HepG2 (cell line): ENCODE data around the gene DEDD2. TPM values are rescaled to one million over a fixed set of nuclear protein-coding genes. Genes with fewer than 3 reads are reported as not detected.

Source experiments
- ARID2 ChIP-seq: sonication (generic); formaldehyde crosslinking; IDR thresholded peaks from 2 replicates; pipeline ENCODE4 v1.8.1; 2022; ENCODE audit warnings: mild to moderate bottlenecking, missing genetic modification reagents, borderline replicate concordance
- ATF7 ChIP-seq, 2 experiments: fragments of 450-650 bp in 1 of 2; sonication (generic) in 1 of 2; formaldehyde crosslinking in 1 of 2; IDR thresholded peaks; 2 replicates each; pipeline versions ENCODE4 v1.4.0 to v1.6.1; 2016 to 2020; ENCODE audit warnings: antibody characterized with exemption in 1 of 2, mild to moderate bottlenecking in 1 of 2, missing genetic modification reagents in 1 of 2
- CREB1 ChIP-seq, 2 experiments: fragments of 450-650 bp in 1 of 2; IDR thresholded peaks; 2 replicates each; pipeline ENCODE4 v1.6.1; 2016 to 2017; ENCODE audit warnings: control low read depth in 1 of 2, mild to moderate bottlenecking in 1 of 2, missing compliant biosample characterization in 1 of 2, missing genetic modification characterization in 1 of 2
- ISL2 ChIP-seq: sonication (generic); formaldehyde crosslinking; IDR thresholded peaks from 2 replicates; pipeline ENCODE4 v1.5.0; 2020; ENCODE audit warnings: missing genetic modification reagents
- MATR3 ChIP-seq: sonication (generic); formaldehyde crosslinking; IDR thresholded peaks from 2 replicates; pipeline ENCODE4 v1.4.0; 2020; ENCODE audit warnings: missing genetic modification reagents
- NFATC3 ChIP-seq: sonication (generic); formaldehyde crosslinking; IDR thresholded peaks from 2 replicates; pipeline ENCODE4 v1.5.1; 2020; ENCODE audit warnings: mild to moderate bottlenecking, missing genetic modification reagents
- NFKB2 ChIP-seq: sonication (generic); formaldehyde crosslinking; IDR thresholded peaks from 2 replicates; pipeline ENCODE4 v1.4.0; 2020; ENCODE audit warnings: missing genetic modification reagents, borderline replicate concordance
- PLRG1 ChIP-seq: fragments of 450-650 bp; conservative IDR thresholded peaks from 2 replicates; pipeline ENCODE4 v1.6.1; 2016
- SALL1 ChIP-seq: sonication (generic); formaldehyde crosslinking; IDR thresholded peaks from 2 replicates; pipeline ENCODE4 v1.8.0; 2022; ENCODE audit warnings: mild to moderate bottlenecking, missing genetic modification reagents
- SATB2 ChIP-seq: sonication (generic); formaldehyde crosslinking; IDR thresholded peaks from 2 replicates; pipeline ENCODE4 v1.5.0; 2020; ENCODE audit warnings: missing genetic modification reagents
- TOPORS ChIP-seq: sonication (generic); formaldehyde crosslinking; IDR thresholded peaks from 2 replicates; pipeline ENCODE4 v1.8.0; 2023; ENCODE audit warnings: mild to moderate bottlenecking, missing genetic modification reagents
- ZNF570 ChIP-seq: sonication (generic); formaldehyde crosslinking; IDR thresholded peaks from 2 replicates; pipeline ENCODE4 v1.4.0; 2020; ENCODE audit warnings: mild to moderate bottlenecking, missing genetic modification reagents, borderline replicate concordance
- polyA plus RNA-seq, 8 experiments: library from polyadenylated mRNA; depleted of rRNA in 3 of 8; stranded (reverse) in 7 of 8; unstranded in 1 of 8; fragments of >200 nt; fragmentation: Illumina TruSeq in 4 of 8; extraction: Trizol in 4 of 8; gene quantifications; 2 replicates each; pipeline versions ENCODE4 v1.2.1 to v1.2.3, GENCODE V29; 2011 to 2016; ENCODE audit warnings: low read depth in 4 of 8, missing spikeins in 1 of 8, mixed read lengths in 1 of 8; ENCODE audit not compliant: insufficient read depth in 1 of 8
- total RNA-seq, 5 experiments: library from RNA; depleted of rRNA; stranded (reverse); fragments of >200 nt; fragmentation: Illumina TruSeq; extraction: Trizol; gene quantifications; 2 replicates each; pipeline ENCODE4 v1.2.3, GENCODE V29; 2016; ENCODE audit warnings: low read depth in 1 of 5
- TF ChIP-seq, protein P1 (sequence below): conservative IDR thresholded peaks from 2 replicates; pipeline ENCODE4 v1.6.1; 2018; ENCODE audit warnings: missing genetic modification reagents
- TF ChIP-seq, protein P2 (sequence below): sonication (generic); formaldehyde crosslinking; IDR thresholded peaks from 2 replicates; pipeline ENCODE4 v1.4.0; 2020; ENCODE audit warnings: missing genetic modification reagents, mild to moderate bottlenecking, borderline replicate concordance
- TF ChIP-seq, protein P3 (sequence below): sonication (generic); formaldehyde crosslinking; IDR thresholded peaks from 2 replicates; pipeline ENCODE4 v1.5.0; 2020; ENCODE audit warnings: mild to moderate bottlenecking, missing genetic modification reagents
- TF ChIP-seq, protein P4 (sequence below): sonication (generic); formaldehyde crosslinking; IDR thresholded peaks from 2 replicates; pipeline ENCODE4 v1.9.0; 2022; ENCODE audit warnings: missing genetic modification reagents, mild to moderate bottlenecking, borderline replicate concordance
- TF ChIP-seq, protein P5 (sequence below): sonication (generic); formaldehyde crosslinking; IDR thresholded peaks from 2 replicates; pipeline ENCODE4 v1.5.0; 2020; ENCODE audit warnings: mild to moderate bottlenecking, missing genetic modification reagents

The DEDD2 gene
- total and polyA plus RNA-seq, 2 of the 13 experiments (the other 11 are each of a cell fraction or from before 2014, with no cell fraction given), result 19.2 to 24.7 TPM

DNA sequence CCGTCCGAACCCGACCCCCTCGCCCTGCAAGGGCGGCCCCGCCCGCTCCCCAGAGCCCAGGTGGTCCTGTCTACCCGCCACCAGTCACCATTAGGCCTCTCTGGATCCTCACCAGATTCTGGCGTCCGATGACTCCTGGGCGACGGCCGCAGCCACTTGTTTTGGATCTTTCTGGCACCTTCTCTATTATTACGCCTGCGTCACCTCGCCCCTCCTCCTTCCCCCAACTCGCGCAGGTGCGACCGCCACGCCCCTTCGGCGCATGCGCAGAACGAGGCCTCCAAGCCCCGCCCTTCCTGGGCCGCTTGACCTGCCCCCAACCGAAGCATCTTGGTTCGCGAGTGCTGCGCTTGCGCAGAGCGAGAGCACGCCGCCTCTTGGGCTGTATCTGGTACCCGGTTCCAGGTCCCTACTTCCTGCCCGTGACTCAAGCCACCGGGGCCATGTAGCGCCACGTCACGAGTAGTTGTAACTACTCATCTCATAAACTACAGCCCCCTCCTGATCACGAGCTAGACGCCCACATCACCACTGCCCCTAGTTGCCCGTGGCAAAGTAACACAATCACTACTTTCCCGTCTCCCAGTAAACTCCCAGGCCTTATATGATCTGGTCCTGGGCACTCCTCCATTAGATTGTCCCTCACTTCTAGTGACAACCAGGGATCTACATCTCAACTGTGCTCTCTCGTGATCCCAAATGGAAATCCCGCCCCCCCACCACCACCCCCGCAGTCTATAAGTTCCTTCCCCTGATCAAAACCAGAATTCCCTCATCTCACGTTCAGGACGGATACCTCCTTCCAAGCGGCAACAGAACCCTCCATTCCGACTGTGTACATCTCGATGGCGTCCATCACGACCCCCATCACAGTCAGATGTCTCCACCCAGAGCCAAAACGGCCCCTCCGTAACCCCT, at the start of gene DEDD2 (continued):
- TF ChIP-seq, protein P1, sequence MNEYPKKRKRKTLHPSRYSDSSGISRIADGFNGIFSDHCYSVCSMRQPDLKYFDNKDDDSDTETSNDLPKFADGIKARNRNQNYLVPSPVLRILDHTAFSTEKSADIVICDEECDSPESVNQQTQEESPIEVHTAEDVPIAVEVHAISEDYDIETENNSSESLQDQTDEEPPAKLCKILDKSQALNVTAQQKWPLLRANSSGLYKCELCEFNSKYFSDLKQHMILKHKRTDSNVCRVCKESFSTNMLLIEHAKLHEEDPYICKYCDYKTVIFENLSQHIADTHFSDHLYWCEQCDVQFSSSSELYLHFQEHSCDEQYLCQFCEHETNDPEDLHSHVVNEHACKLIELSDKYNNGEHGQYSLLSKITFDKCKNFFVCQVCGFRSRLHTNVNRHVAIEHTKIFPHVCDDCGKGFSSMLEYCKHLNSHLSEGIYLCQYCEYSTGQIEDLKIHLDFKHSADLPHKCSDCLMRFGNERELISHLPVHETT (CRISPR knock-in tag), result no peak
- no peak for TF ChIP-seq ATF7 (IDR thresholded peaks at IDR 0.05)
- TF ChIP-seq ATF7 (CRISPR knock-in tag; IDR thresholded peaks at IDR 0.05), result no peak
- TF ChIP-seq CREB1 (IDR thresholded peaks at IDR 0.05), result peak; percentile 90
- peak; percentile 76; the same call in 1 of the 2 replicates for TF ChIP-seq CREB1 (CRISPR knock-in tag; IDR thresholded peaks at IDR 0.05)
- TF ChIP-seq, protein P2, sequence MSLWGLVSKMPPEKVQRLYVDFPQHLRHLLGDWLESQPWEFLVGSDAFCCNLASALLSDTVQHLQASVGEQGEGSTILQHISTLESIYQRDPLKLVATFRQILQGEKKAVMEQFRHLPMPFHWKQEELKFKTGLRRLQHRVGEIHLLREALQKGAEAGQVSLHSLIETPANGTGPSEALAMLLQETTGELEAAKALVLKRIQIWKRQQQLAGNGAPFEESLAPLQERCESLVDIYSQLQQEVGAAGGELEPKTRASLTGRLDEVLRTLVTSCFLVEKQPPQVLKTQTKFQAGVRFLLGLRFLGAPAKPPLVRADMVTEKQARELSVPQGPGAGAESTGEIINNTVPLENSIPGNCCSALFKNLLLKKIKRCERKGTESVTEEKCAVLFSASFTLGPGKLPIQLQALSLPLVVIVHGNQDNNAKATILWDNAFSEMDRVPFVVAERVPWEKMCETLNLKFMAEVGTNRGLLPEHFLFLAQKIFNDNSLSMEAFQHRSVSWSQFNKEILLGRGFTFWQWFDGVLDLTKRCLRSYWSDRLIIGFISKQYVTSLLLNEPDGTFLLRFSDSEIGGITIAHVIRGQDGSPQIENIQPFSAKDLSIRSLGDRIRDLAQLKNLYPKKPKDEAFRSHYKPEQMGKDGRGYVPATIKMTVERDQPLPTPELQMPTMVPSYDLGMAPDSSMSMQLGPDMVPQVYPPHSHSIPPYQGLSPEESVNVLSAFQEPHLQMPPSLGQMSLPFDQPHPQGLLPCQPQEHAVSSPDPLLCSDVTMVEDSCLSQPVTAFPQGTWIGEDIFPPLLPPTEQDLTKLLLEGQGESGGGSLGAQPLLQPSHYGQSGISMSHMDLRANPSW (CRISPR knock-in tag), result peak; percentile 60; the same call in 1 of the 2 replicates
- TF ChIP-seq TOPORS (CRISPR knock-in tag), result no peak
- TF ChIP-seq, protein P3, sequence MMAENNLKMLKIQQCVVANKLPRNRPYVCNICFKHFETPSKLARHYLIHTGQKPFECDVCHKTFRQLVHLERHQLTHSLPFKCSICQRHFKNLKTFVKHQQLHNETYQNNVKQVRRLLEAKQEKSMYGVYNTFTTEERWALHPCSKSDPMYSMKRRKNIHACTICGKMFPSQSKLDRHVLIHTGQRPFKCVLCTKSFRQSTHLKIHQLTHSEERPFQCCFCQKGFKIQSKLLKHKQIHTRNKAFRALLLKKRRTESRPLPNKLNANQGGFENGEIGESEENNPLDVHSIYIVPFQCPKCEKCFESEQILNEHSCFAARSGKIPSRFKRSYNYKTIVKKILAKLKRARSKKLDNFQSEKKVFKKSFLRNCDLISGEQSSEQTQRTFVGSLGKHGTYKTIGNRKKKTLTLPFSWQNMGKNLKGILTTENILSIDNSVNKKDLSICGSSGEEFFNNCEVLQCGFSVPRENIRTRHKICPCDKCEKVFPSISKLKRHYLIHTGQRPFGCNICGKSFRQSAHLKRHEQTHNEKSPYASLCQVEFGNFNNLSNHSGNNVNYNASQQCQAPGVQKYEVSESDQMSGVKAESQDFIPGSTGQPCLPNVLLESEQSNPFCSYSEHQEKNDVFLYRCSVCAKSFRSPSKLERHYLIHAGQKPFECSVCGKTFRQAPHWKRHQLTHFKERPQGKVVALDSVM (CRISPR knock-in tag), result no peak
- TF ChIP-seq ISL2 (CRISPR knock-in tag), result peak; percentile 35; the same call in 1 of the 2 replicates
- TF ChIP-seq MATR3, result no peak
- TF ChIP-seq SALL1 (CRISPR knock-in tag), result peak; percentile 68
- TF ChIP-seq, protein P4, sequence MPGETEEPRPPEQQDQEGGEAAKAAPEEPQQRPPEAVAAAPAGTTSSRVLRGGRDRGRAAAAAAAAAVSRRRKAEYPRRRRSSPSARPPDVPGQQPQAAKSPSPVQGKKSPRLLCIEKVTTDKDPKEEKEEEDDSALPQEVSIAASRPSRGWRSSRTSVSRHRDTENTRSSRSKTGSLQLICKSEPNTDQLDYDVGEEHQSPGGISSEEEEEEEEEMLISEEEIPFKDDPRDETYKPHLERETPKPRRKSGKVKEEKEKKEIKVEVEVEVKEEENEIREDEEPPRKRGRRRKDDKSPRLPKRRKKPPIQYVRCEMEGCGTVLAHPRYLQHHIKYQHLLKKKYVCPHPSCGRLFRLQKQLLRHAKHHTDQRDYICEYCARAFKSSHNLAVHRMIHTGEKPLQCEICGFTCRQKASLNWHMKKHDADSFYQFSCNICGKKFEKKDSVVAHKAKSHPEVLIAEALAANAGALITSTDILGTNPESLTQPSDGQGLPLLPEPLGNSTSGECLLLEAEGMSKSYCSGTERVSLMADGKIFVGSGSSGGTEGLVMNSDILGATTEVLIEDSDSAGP (CRISPR knock-in tag), result peak; percentile 12; the same call in 1 of the 2 replicates
- TF ChIP-seq, protein P5, sequence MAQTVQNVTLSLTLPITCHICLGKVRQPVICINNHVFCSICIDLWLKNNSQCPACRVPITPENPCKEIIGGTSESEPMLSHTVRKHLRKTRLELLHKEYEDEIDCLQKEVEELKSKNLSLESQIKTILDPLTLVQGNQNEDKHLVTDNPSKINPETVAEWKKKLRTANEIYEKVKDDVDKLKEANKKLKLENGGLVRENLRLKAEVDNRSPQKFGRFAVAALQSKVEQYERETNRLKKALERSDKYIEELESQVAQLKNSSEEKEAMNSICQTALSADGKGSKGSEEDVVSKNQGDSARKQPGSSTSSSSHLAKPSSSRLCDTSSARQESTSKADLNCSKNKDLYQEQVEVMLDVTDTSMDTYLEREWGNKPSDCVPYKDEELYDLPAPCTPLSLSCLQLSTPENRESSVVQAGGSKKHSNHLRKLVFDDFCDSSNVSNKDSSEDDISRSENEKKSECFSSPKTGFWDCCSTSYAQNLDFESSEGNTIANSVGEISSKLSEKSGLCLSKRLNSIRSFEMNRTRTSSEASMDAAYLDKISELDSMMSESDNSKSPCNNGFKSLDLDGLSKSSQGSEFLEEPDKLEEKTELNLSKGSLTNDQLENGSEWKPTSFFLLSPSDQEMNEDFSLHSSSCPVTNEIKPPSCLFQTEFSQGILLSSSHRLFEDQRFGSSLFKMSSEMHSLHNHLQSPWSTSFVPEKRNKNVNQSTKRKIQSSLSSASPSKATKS (CRISPR knock-in tag), result no peak
- peak; percentile 87; the same call in 1 of the 2 replicates for TF ChIP-seq NFKB2 (CRISPR knock-in tag)
- TF ChIP-seq NFATC3 (CRISPR knock-in tag), result 0 out of 2 replicates have a peak, but pooled peaks have one; percentile 36
- TF ChIP-seq ARID2, result no peak
- TF ChIP-seq PLRG1, result no peak
- TF ChIP-seq SATB2 (CRISPR knock-in tag), result 0 out of 2 replicates have a peak, but pooled peaks have one; percentile 30
- TF ChIP-seq ZNF570 (CRISPR knock-in tag), result no peak
